Spleen (tissue), 7 donors: Measurements from ENCODE around the gene TRPC4AP.

ENCODE experiments used
- CTCF ChIP-seq, 11 experiments: fragments of 200-600 bp in 7 of 11; fragments of 450-650 bp in 4 of 11; sonication (generic) in 4 of 11; IDR thresholded peaks in 8 of 11; conservative IDR thresholded peaks in 3 of 11; 1 replicate in 7 of 11; 2 replicates in 4 of 11; pipeline versions ENCODE4 v1.4.0 to v1.8.0; 2016 to 2021; ENCODE audit warnings: antibody characterized with exemption in 11 of 11, inconsistent platforms in 4 of 11, mild to moderate bottlenecking in 1 of 11
- POLR2A ChIP-seq, 3 donors: fragments of 450-650 bp; IDR thresholded peaks; one replicate each; pipeline ENCODE4 v1.5.1; 2017; ENCODE audit warnings: antibody characterized with exemption in 3 of 3, mild to moderate bottlenecking in 1 of 3
- POLR2AphosphoS5 ChIP-seq, 3 donors: sonication (generic); formaldehyde crosslinking; IDR thresholded peaks; one replicate each; pipeline ENCODE4 v1.5.1; 2017; ENCODE audit warnings: antibody characterized with exemption in 3 of 3
- donor health status: DM: no; HTN: no; CAD: no; lungs with moderate emphysema.
- donor health status: DM: no; HTN: no; CAD: no.
- donor health status: DM: no; HTN: no; CAD: no.

GRCh38 chr20:35034145-35034544 is 58.5 kb downstream of the TRPC4AP start:
- TF ChIP-seq POLR2AphosphoS5 (IDR thresholded peaks at IDR 0.05) (no peak), CTCF (IDR thresholded peaks at IDR 0.05 in 8 of 11, conservative IDR thresholded peaks at IDR 0.05 in 3 of 11) (no peak), POLR2A (IDR thresholded peaks at IDR 0.05) (no peak)
